Keratinocyte (primary cell): Measurements from ENCODE around the gene TSPAN1.

Experiments used
- CTCF ChIP-seq, 3 experiments: IDR thresholded peaks in 1 of 3; conservative IDR thresholded peaks in 1 of 3; optimal IDR thresholded peaks in 1 of 3; 2 replicates in 2 of 3; 3 replicates in 1 of 3; pipeline versions ENCODE3 to v1.5.1; 2011; ENCODE audit warnings: low read length in 3 of 3, mild to moderate bottlenecking in 3 of 3, moderate library complexity in 2 of 3, control low read depth in 1 of 3, inconsistent platforms in 1 of 3; ENCODE audit not compliant: insufficient read depth in 2 of 3; ENCODE audit errors: extremely low read depth in 1 of 3
- EZH2 ChIP-seq: IDR thresholded peaks from one replicate; pipeline ENCODE4 v1.6.1; 2012; ENCODE audit warnings: inconsistent platforms, mild to moderate bottlenecking, low read length, moderate library complexity

- TF ChIP-seq CTCF (optimal IDR thresholded peaks at IDR 0.05 in 1 of 3, IDR thresholded peaks at IDR 0.05 in 1 of 3, conservative IDR thresholded peaks at IDR 0.05 in 1 of 3; ENCODE audit: extremely low read depth in 1 of 3, insufficient read depth in 2 of 3, low read length in 3 of 3) (no peak), EZH2 (no peak)
Observed at GRCh38 chr1:46152016-46152415, 22.9 kb upstream of the TSPAN1 start.
